Central memory CD8-positive, alpha-beta T cell (primary cell): ENCODE data around the gene MS4A5.

Source experiments
- ATAC-seq: fragments of 150-1000 bp; cut with Tn5 transposase; replicated peaks from 2 replicates; pipeline ENCODE4 v1.10.0; 2022; ENCODE audit warnings: mild to moderate bottlenecking, moderate FRiP score, moderate number of reproducible peaks; ENCODE audit not compliant: poor library complexity, severe bottlenecking; ENCODE audit errors: extremely low read depth
- DNase-seq, 2 donors: peaks; one replicate each; pipeline ENCODE4 v3.0.0; 2021; ENCODE audit warnings: low spot score in 2 of 2
- H3K27ac Mint-ChIP-seq: one replicate; pipeline ENCODE4 v1.8.0; 2022; ENCODE audit warnings: low read depth, mild to moderate bottlenecking, moderate library complexity, mixed read lengths
- H3K27me3 Mint-ChIP-seq: one replicate; pipeline ENCODE4 v1.8.0; 2022; ENCODE audit warnings: mixed read lengths
- H3K36me3 Mint-ChIP-seq: one replicate; pipeline ENCODE4 v1.8.0; 2022; ENCODE audit warnings: mild to moderate bottlenecking, moderate library complexity, mixed read lengths; ENCODE audit not compliant: insufficient read depth
- H3K4me1 Mint-ChIP-seq: one replicate; pipeline ENCODE4 v1.8.0; 2022; ENCODE audit warnings: mixed read lengths
- H3K4me3 Mint-ChIP-seq: one replicate; pipeline ENCODE4 v1.8.0; 2022; ENCODE audit warnings: mild to moderate bottlenecking, moderate library complexity, mixed read lengths
- H3K9me3 Mint-ChIP-seq: one replicate; pipeline ENCODE4 v1.8.0; 2022; ENCODE audit warnings: mixed read lengths

MS4A5 gene

GRCh38 chr11:60493454-60493853, 64.1 kb downstream of the MS4A5 start:
- ATAC-seq (no peak), DNase-seq (no peak)
- peaks cover 37% of the 10 kb centered on the region for H3K27me3 Mint-ChIP-seq
- H3K4me3 Mint-ChIP-seq, result no peak overlapping the region
- no peaks in the 10 kb centered on the region for H3K4me1 Mint-ChIP-seq
- H3K36me3 Mint-ChIP-seq, result no peaks in the 10 kb centered on the region
- H3K9me3 Mint-ChIP-seq, result no peaks in the 10 kb centered on the region
- H3K27ac Mint-ChIP-seq, result no peak overlapping the region
